ENCODE measurements around the gene TSPAN16. TPM values are rescaled to one million over a fixed set of nuclear protein-coding genes. Genes with fewer than 3 reads are reported as not detected.

Gene TSPAN16
- total RNA-seq, 4 donors from 2014 or later, result not detected

- DNase-seq (ENCODE audit: low spot score in 2 of 2), result peak in 1 of 2 donors; percentile 70
- no peaks in the 10 kb centered on the region for H3K36me3 ChIP-seq
- H3K27me3 ChIP-seq, result no peaks in the 10 kb centered on the region
- TF ChIP-seq POLR2A (IDR thresholded peaks at IDR 0.05) (no peak), POLR2AphosphoS5 (IDR thresholded peaks at IDR 0.05) (no peak), EP300 (IDR thresholded peaks at IDR 0.05) (no peak), CTCF (IDR thresholded peaks at IDR 0.05) (no peak)
- H3K4me1 ChIP-seq, result peaks cover 47% of the 10 kb centered on the region
- H3K27ac ChIP-seq, result peak overlapping the region; percentile 78
- 61% methylated on average over 17 of the region's 19 CpGs for WGBS
- H3K4me3 ChIP-seq, result no peak overlapping the region
- no peaks in the 10 kb centered on the region for H3K9me3 ChIP-seq
Measured at GRCh38 chr19:11264452-11265176, 31.3 kb upstream of the TSPAN16 start.

GRCh38 chr19:11265177-11265784, 30.7 kb upstream of the TSPAN16 start:
- Histone ChIP-seq H3K4me1 (peaks cover 49% of the 10 kb centered on the region), H3K27me3 (no peaks in the 10 kb centered on the region), H3K27ac (peak overlapping the region; percentile 78), H3K9me3 (no peaks in the 10 kb centered on the region), H3K4me3 (no peak overlapping the region), H3K36me3 (no peaks in the 10 kb centered on the region)
- TF ChIP-seq CTCF (IDR thresholded peaks at IDR 0.05) (no peak), EP300 (IDR thresholded peaks at IDR 0.05) (no peak), POLR2AphosphoS5 (IDR thresholded peaks at IDR 0.05) (no peak), POLR2A (IDR thresholded peaks at IDR 0.05) (no peak)
- DNase-seq (ENCODE audit: low spot score in 2 of 2), result no peak
- WGBS, result 82% methylated on average over 3 of the region's 6 CpGs

GRCh38 chr19:11265785-11266236, 30.1 kb upstream of the TSPAN16 start:
- 56% methylated on average over 6 of the region's 11 CpGs for WGBS
- DNase-seq (ENCODE audit: low spot score in 2 of 2), result no peak
- Histone ChIP-seq H3K9me3 (no peaks in the 10 kb centered on the region), H3K4me1 (peaks cover 49% of the 10 kb centered on the region), H3K36me3 (no peaks in the 10 kb centered on the region), H3K27me3 (no peaks in the 10 kb centered on the region), H3K27ac (peak overlapping the region; percentile 71), H3K4me3 (no peak overlapping the region)
- TF ChIP-seq POLR2AphosphoS5 (IDR thresholded peaks at IDR 0.05), result peak in 1 of 3 donors; percentile 35
- TF ChIP-seq EP300 (IDR thresholded peaks at IDR 0.05), result no peak

GRCh38 chr19:11267316-11268085, 28.5 kb upstream of the TSPAN16 start:
- no peaks in the 10 kb centered on the region for H3K27me3 ChIP-seq
- 89% methylated on average over 10 of the region's 10 CpGs for WGBS
- DNase-seq (ENCODE audit: low spot score in 2 of 2), result no peak
- peaks cover 39% of the 10 kb centered on the region for H3K4me1 ChIP-seq
- H3K27ac ChIP-seq, result no peak overlapping the region
- H3K4me3 ChIP-seq, result no peak overlapping the region
- TF ChIP-seq CTCF (IDR thresholded peaks at IDR 0.05) (no peak), POLR2AphosphoS5 (IDR thresholded peaks at IDR 0.05) (no peak)
- no peaks in the 10 kb centered on the region for H3K9me3 ChIP-seq
- H3K36me3 ChIP-seq, result no peaks in the 10 kb centered on the region

- TF ChIP-seq POLR2AphosphoS5 (IDR thresholded peaks at IDR 0.05), result no peak
- TF ChIP-seq POLR2A (IDR thresholded peaks at IDR 0.05), result no peak
- Histone ChIP-seq H3K4me1 (peaks cover 31% of the 10 kb centered on the region), H3K36me3 (no peaks in the 10 kb centered on the region), H3K4me3 (no peak overlapping the region), H3K27ac (peak overlapping the region; percentile 56), H3K27me3 (no peaks in the 10 kb centered on the region), H3K9me3 (no peaks in the 10 kb centered on the region)
- DNase-seq (ENCODE audit: low spot score in 2 of 2), result peak in 1 of 2 donors; percentile 78
- WGBS, result 34% methylated on average over 10 of the region's 10 CpGs
Measured at GRCh38 chr19:11268783-11269267, 27.1 kb upstream of the TSPAN16 start.

GRCh38 chr19:11269408-11269807, 26.6 kb upstream of the TSPAN16 start:
- Histone ChIP-seq H3K4me3 (no peak overlapping the region), H3K9me3 (no peaks in the 10 kb centered on the region), H3K36me3 (no peaks in the 10 kb centered on the region), H3K27ac (peak overlapping the region; percentile 56), H3K4me1 (peaks cover 28% of the 10 kb centered on the region), H3K27me3 (no peaks in the 10 kb centered on the region)
- TF ChIP-seq CTCF (IDR thresholded peaks at IDR 0.05), result no peak
- TF ChIP-seq EP300 (IDR thresholded peaks at IDR 0.05), result no peak
- TF ChIP-seq POLR2AphosphoS5 (IDR thresholded peaks at IDR 0.05), result no peak
- no peak for TF ChIP-seq POLR2A (IDR thresholded peaks at IDR 0.05)
- DNase-seq (ENCODE audit: low spot score in 2 of 2), result no peak
- 41% methylated on average over 7 of the region's 7 CpGs for WGBS

Measured in suprapubic skin (tissue), 4 donors.